GM10266 (cell line): ENCODE measurements around the gene SKI.
"Not testable (repeated sequence)": the region's sequence is repeated elsewhere in the genome, so short reads cannot be mapped to it uniquely, and the experiment has no call there.

Source experiments
- DNase-seq: peaks from one replicate; pipeline ENCODE4 v3.0.0; 2012; ENCODE audit errors: extremely low spot score
- CTCF ChIP-seq: IDR thresholded peaks from 2 replicates; pipeline ENCODE4 v1.5.1; 2012; ENCODE audit warnings: mild to moderate bottlenecking, low read depth; ENCODE audit not compliant: control insufficient read depth, insufficient read depth; ENCODE audit errors: missing control alignments

SKI gene

GRCh38 chr1:2255420-2256369 lies 27.6 kb downstream of the SKI start:
- peak; percentile 73 for DNase-seq
- TF ChIP-seq CTCF, result no peak

GRCh38 chr1:2256435-2257244 lies 28.5 kb downstream of the SKI start:
- DNase-seq, result no peak
- no peak for TF ChIP-seq CTCF

GRCh38 chr1:2257245-2257627 lies 29.1 kb downstream of the SKI start:
- DNase-seq, result no peak

GRCh38 chr1:2258122-2258681 lies 30.1 kb downstream of the SKI start:
- DNase-seq, result no peak
- TF ChIP-seq CTCF, result no peak

More at GRCh38 chr1:2257245-2257627, 29.1 kb downstream of the SKI start:
- TF ChIP-seq CTCF, result no peak

GRCh38 chr1:2258996-2259395 lies 30.9 kb downstream of the SKI start:
- DNase-seq, result no peak
- TF ChIP-seq CTCF, result no peak

- no peak for DNase-seq
Observed at GRCh38 chr1:2259668-2260402, 31.7 kb downstream of the SKI start.

GRCh38 chr1:2260470-2260869 lies 32.4 kb downstream of the SKI start:
- not testable (repeated sequence) for DNase-seq

More at GRCh38 chr1:2259668-2260402, 31.7 kb downstream of the SKI start:
- TF ChIP-seq CTCF, result no peak
